Activated CD4-positive, alpha-beta T cell treated with anti-CD3 and anti-CD28 coated beads, Interleukin-2, amount 50 U/mL, for 24 hours (primary cell): ENCODE data around the gene TNIK.

Source experiments
- DNase-seq, 2 donors: peaks; one replicate each; pipeline ENCODE4 v3.0.0-alpha.2; 2020; ENCODE audit warnings: low read depth in 1 of 2, low spot score in 1 of 2

TNIK gene

GRCh38 chr3:171459942-171460724 lies at the start of gene TNIK:
Gene TNIK (minus strand): TSS chr3:171460405. CDS start chr3:171460063, 342 bp downstream.
- peak; percentile 86 to 94 for DNase-seq

- no peak for DNase-seq
Observed at GRCh38 chr3:171508676-171509075, 48.5 kb upstream of the TNIK start.

- no peak for DNase-seq
Observed at GRCh38 chr3:171508206-171508605, 48.0 kb upstream of the TNIK start.

GRCh38 chr3:171506743-171507319 lies 46.6 kb upstream of the TNIK start:
- DNase-seq: no peak

- DNase-seq: no peak
Observed at GRCh38 chr3:171505822-171506333, 45.7 kb upstream of the TNIK start.

- DNase-seq: no peak
Observed at GRCh38 chr3:171504376-171504775, 44.2 kb upstream of the TNIK start.

- no peak for DNase-seq
Observed at GRCh38 chr3:171503817-171504216, 43.6 kb upstream of the TNIK start.

GRCh38 chr3:171498921-171499320 lies 38.7 kb upstream of the TNIK start:
- DNase-seq: no peak

- no peak for DNase-seq
Observed at GRCh38 chr3:171497468-171497867, 37.3 kb upstream of the TNIK start.

- no peak for DNase-seq
Observed at GRCh38 chr3:171495413-171495812, 35.2 kb upstream of the TNIK start.

- DNase-seq: no peak
Observed at GRCh38 chr3:171494457-171495109, 34.4 kb upstream of the TNIK start.

- DNase-seq: no peak
Observed at GRCh38 chr3:171491361-171491760, 31.2 kb upstream of the TNIK start.

- no peak for DNase-seq
Observed at GRCh38 chr3:171490901-171491300, 30.7 kb upstream of the TNIK start.

- DNase-seq: no peak
Observed at GRCh38 chr3:171489348-171489747, 29.1 kb upstream of the TNIK start.

- no peak for DNase-seq
Observed at GRCh38 chr3:171488479-171488878, 28.3 kb upstream of the TNIK start.

GRCh38 chr3:171487382-171487781 lies 27.2 kb upstream of the TNIK start:
- no peak for DNase-seq

- DNase-seq: no peak
Observed at GRCh38 chr3:171485338-171485737, 25.1 kb upstream of the TNIK start.

GRCh38 chr3:171481011-171481410 lies 20.8 kb upstream of the TNIK start:
- no peak for DNase-seq

GRCh38 chr3:171480526-171480925 lies 20.3 kb upstream of the TNIK start:
- DNase-seq: no peak

- DNase-seq: no peak
Observed at GRCh38 chr3:171476532-171477102, 16.4 kb upstream of the TNIK start.

- DNase-seq: no peak
Observed at GRCh38 chr3:171472552-171472951, 12.3 kb upstream of the TNIK start.

- DNase-seq: no peak
Observed at GRCh38 chr3:171470714-171471227, 10.6 kb upstream of the TNIK start.
